ENCODE measurements around the gene DLGAP1. TPM values are rescaled to one million over a fixed set of nuclear protein-coding genes. Genes with fewer than 3 reads are reported as not detected.
A peak's percentile ranks its signal among the peaks of the same experiment; 100 is the strongest.

DLGAP1 gene
- total and polyA plus RNA-seq, 2 of the 4 experiments (the other 2 are of a cell fraction) = under 0.01 to 0.09 TPM

DNA sequence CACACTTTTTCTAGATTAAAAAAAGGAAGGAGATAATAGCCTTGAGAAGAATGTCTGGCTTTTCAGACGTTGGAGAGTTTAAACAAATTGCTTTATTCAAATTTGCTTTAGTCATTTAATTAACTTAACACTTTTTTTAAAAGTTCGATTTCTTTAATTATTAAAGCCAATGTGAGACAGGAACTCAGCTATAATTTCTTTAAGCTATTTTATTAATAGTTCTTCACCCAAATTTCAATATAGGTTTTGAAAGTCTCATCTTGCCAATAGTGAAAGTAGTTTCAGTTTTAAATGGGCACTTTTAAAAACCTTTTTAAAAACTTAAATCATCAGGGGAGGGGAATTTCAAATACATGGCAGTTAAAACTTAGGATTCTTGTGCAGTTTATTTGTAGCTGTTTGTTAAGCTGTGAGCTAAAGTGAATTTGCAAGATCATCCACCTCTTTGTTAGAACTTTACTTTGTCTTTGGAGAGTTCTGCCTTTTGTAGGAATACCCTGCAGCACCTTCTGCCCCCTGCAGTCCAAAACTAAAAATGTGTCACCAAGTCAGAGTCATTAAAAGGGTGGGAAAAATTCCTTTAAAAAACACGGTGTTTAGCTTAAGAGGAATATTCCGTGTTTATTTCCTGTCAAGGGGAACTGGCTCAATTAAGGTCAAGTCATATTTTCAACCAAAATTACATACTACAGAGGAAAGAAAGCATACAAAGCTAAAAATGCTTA lies 1000.6 kb downstream of the DLGAP1 start:
- Histone ChIP-seq H3K9me3 (ENCODE audit: control insufficient read depth, insufficient read depth, low read length) (no peaks in the 10 kb centered on the region), H2BK5ac (ENCODE audit: low read depth, low read length, poor library complexity, severe bottlenecking) (peak overlapping the region; percentile 93), H2AK9ac (replicated peaks; ENCODE audit: low read depth, low read length, poor library complexity) (no peak overlapping the region), H2BK120ac (ENCODE audit: low read depth, low read length) (peak overlapping the region; percentile 65; the same call in 1 of the 2 replicates), H2AK5ac (ENCODE audit: low read depth, low read length) (no peak overlapping the region), H3K56ac (ENCODE audit: extremely low read depth, insufficient read depth, low read length) (peak overlapping the region; percentile 50), H4K8ac (ENCODE audit: low read depth in 2 of 2, low read length in 2 of 2) (peak overlapping the region in 1 of 2 experiments; percentile 32; a peak in 1 of 4 replicates), H3K27ac (ENCODE audit: insufficient read depth, low read length) (peak overlapping the region; percentile 30; the same call in 1 of the 2 replicates), H2BK15ac (ENCODE audit: low read depth, low read length) (peak overlapping the region; percentile 36; the same call in 2 of the 3 replicates), H3K18ac (ENCODE audit: low read depth, low read length) (peak overlapping the region; percentile 26; the same call in 1 of the 2 replicates), H3K23ac (ENCODE audit: low read depth, low read length) (no peak overlapping the region; the same call in 1 of the 2 replicates), H3K4me1 (ENCODE audit: control insufficient read depth, insufficient read depth, low read length) (peaks cover 16% of the 10 kb centered on the region), H3K79me1 (ENCODE audit: low read depth in 1 of 2, low read length in 2 of 2) (peaks cover 18 to 40% of the 10 kb centered on the region in 2 experiments), H3K9me1 (ENCODE audit: insufficient read depth, low read length) (peaks cover 10% of the 10 kb centered on the region), H3K4ac (ENCODE audit: low read depth, low read length) (peak overlapping the region; percentile 46; the same call in 1 of the 2 replicates), H3K14ac (replicated peaks; ENCODE audit: low read depth, low read length) (peak overlapping the region; percentile 57; the same call in 1 of the 2 replicates), H3K27me3 (ENCODE audit: control insufficient read depth, insufficient read depth, low read length) (no peaks in the 10 kb centered on the region), H3K9ac (ENCODE audit: low read depth, low read length) (peak overlapping the region; percentile 66; the same call in 1 of the 2 replicates), H2BK20ac (ENCODE audit: low read depth, low read length) (no peak overlapping the region), H4K91ac (ENCODE audit: insufficient read depth, low read depth, low read length) (no peak overlapping the region), H2AFZ (replicated peaks; ENCODE audit: low read length, poor library complexity) (no peak overlapping the region), H3K4me3 (ENCODE audit: insufficient read depth, low read depth, low read length) (peak overlapping the region; percentile 85), H3K36me3 (ENCODE audit: control insufficient read depth, insufficient read depth, low read length) (peaks cover 24% of the 10 kb centered on the region), H4K5ac (ENCODE audit: low read depth, low read length) (no peak overlapping the region), H3K4me2 (ENCODE audit: low read depth, low read length) (peak overlapping the region; percentile 93), H4K20me1 (ENCODE audit: insufficient read depth, low read length) (peaks cover 47% of the 10 kb centered on the region)
- BruUV-seq (replicated peaks) = no TSS peak
- WGBS, 2 experiments (ENCODE audit: extremely low coverage in 2 of 2, insufficient read length in 1 of 2) = no CpG with 5 or more reads among the region's 4 CpGs
- dilution Hi-C loops (cut with HindIII; ENCODE audit: low sequenced_read_pairs, unreplicated experiment) (no loop called here), intact Hi-C loops (cut with micrococcal nuclease) (loop anchor here (1.0 to 10.0 kb wide), 8 partner anchors 130 to 543 kb away; partner anchors contain the start of gene MYL12B), in situ Hi-C loops (cut with MboI; ENCODE audit: low sequenced_read_pairs) (loop anchor here (5.0 kb wide), 3 partner anchors 143 to 213 kb away; no protein-coding TSS in a partner anchor)
- peak; percentile 72 for DNase-seq
- POLR2A ChIA-PET (ENCODE audit: unreplicated experiment) = interaction anchor here (0.6 to 3.4 kb wide), 4 partner anchors 12 to 149 kb away, joined by 3 to 22 read pairs (median 10); no protein-coding TSS in a partner anchor
- CTCF ChIA-PET = interaction anchor here (0.6 to 3.7 kb wide), 18 partner anchors 12 to 311 kb away, joined by 3 to 33 read pairs (median 4); no protein-coding TSS in a partner anchor
- ATAC-seq (ENCODE audit: low read depth) = no peak
- TF ChIP-seq SMC3 (IDR thresholded peaks at IDR 0.05; ENCODE audit: low read depth, low read length) (peak; percentile 33), MAFK (IDR thresholded peaks at IDR 0.05; ENCODE audit: low read depth, low read length) (no peak), CEBPB (IDR thresholded peaks at IDR 0.05; ENCODE audit: low read depth, low read length) (no peak), NFE2L2 (IDR thresholded peaks at IDR 0.05; ENCODE audit: low read depth, low read length) (0 out of 2 replicates have a peak, but pooled peaks have one; percentile 12), RAD21 (IDR thresholded peaks at IDR 0.05; ENCODE audit: low read length) (peak; percentile 40; the same call in 1 of the 2 replicates)
- TF ChIP-seq, protein P1, sequence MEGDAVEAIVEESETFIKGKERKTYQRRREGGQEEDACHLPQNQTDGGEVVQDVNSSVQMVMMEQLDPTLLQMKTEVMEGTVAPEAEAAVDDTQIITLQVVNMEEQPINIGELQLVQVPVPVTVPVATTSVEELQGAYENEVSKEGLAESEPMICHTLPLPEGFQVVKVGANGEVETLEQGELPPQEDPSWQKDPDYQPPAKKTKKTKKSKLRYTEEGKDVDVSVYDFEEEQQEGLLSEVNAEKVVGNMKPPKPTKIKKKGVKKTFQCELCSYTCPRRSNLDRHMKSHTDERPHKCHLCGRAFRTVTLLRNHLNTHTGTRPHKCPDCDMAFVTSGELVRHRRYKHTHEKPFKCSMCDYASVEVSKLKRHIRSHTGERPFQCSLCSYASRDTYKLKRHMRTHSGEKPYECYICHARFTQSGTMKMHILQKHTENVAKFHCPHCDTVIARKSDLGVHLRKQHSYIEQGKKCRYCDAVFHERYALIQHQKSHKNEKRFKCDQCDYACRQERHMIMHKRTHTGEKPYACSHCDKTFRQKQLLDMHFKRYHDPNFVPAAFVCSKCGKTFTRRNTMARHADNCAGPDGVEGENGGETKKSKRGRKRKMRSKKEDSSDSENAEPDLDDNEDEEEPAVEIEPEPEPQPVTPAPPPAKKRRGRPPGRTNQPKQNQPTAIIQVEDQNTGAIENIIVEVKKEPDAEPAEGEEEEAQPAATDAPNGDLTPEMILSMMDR (conservative IDR thresholded peaks at IDR 0.05; ENCODE audit: low read depth, low read length) = peak; percentile 60
